ENCODE measurements around the gene ARHGEF37.
A peak's percentile ranks its signal among the peaks of the same experiment; 100 is the strongest.
"Not testable (repeated sequence)": the region's sequence is repeated elsewhere in the genome, so short reads cannot be mapped to it uniquely, and the experiment has no call there.

Gene ARHGEF37

GRCh38 chr5:149567226-149567625, 14.1 kb upstream of the ARHGEF37 start:
- no peak for DNase-seq

GRCh38 chr5:149572170-149572569, 9.1 kb upstream of the ARHGEF37 start:
- DNase-seq = no peak

GRCh38 chr5:149572576-149573231, 8.6 kb upstream of the ARHGEF37 start:
- no peak for DNase-seq

- DNase-seq = no peak
Observed at GRCh38 chr5:149575131-149575530, 6.2 kb upstream of the ARHGEF37 start.

GRCh38 chr5:149576021-149576420, 5.3 kb upstream of the ARHGEF37 start:
- DNase-seq = no peak

GRCh38 chr5:149578896-149579295, 2.4 kb upstream of the ARHGEF37 start:
- no peak for DNase-seq

- DNase-seq = no peak
Observed at GRCh38 chr5:149580808-149581191, 498 bp upstream of the ARHGEF37 start.

GRCh38 chr5:149581931-149582768, 852 bp downstream of the ARHGEF37 start:
- DNase-seq = peak in 1 of 2 experiments; percentile 46

GRCh38 chr5:149583394-149583793, 2.1 kb downstream of the ARHGEF37 start:
- DNase-seq = peak; percentile 49 to 83

GRCh38 chr5:149584121-149584520, 2.8 kb downstream of the ARHGEF37 start:
- DNase-seq = no peak

GRCh38 chr5:149585910-149586309, 4.6 kb downstream of the ARHGEF37 start:
- DNase-seq = no peak

- no peak for DNase-seq
Observed at GRCh38 chr5:149586708-149587318, 5.5 kb downstream of the ARHGEF37 start.

GRCh38 chr5:149588936-149589335, 7.6 kb downstream of the ARHGEF37 start:
- DNase-seq = no peak

GRCh38 chr5:149593370-149593769, 12.1 kb downstream of the ARHGEF37 start:
- no peak for DNase-seq

- DNase-seq = no peak
Observed at GRCh38 chr5:149594206-149594895, 13.1 kb downstream of the ARHGEF37 start.

- not testable (repeated sequence) for DNase-seq
Observed at GRCh38 chr5:149595105-149595504, 13.8 kb downstream of the ARHGEF37 start.

GRCh38 chr5:149596712-149597111, 15.4 kb downstream of the ARHGEF37 start:
- no peak for DNase-seq

- no peak for DNase-seq
Observed at GRCh38 chr5:149597618-149598017, 16.3 kb downstream of the ARHGEF37 start.

GRCh38 chr5:149598234-149598633, 16.9 kb downstream of the ARHGEF37 start:
- not testable (repeated sequence) for DNase-seq

- no peak for DNase-seq
Observed at GRCh38 chr5:149598966-149599365, 17.7 kb downstream of the ARHGEF37 start.

GRCh38 chr5:149599375-149599774, 18.1 kb downstream of the ARHGEF37 start:
- DNase-seq = no peak

GRCh38 chr5:149600932-149601331, 19.6 kb downstream of the ARHGEF37 start:
- DNase-seq = no peak

GRCh38 chr5:149603210-149603609, 21.9 kb downstream of the ARHGEF37 start:
- no peak for DNase-seq
